NCI-H1105 (cell line): ENCODE data around the gene CLHC1.

Experiments used
- DNase-seq: peaks from one replicate; lab custom pipeline; 2025; lab: John Stamatoyannopoulos, UW

Gene CLHC1

DNA sequence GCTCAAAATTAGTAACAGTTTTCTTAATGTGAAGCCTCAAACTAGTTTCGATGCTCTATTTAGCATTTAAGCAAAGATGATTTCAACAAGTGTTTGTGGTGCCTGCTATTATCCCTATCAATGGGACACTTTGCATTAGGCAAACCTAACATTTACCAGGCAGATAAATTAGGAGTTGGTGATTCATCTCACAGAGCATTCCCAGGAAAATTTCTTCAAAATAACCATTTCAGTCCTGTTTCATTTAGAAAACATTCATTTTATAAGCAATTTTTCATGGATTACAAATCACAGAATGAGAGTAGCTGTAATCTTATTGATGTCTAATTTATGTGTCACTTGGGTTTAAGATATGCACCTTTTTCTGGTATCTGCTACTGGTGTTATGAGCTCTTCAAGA is 62.7 kb downstream of the CLHC1 start:
- DNase-seq, result no peak

DNA sequence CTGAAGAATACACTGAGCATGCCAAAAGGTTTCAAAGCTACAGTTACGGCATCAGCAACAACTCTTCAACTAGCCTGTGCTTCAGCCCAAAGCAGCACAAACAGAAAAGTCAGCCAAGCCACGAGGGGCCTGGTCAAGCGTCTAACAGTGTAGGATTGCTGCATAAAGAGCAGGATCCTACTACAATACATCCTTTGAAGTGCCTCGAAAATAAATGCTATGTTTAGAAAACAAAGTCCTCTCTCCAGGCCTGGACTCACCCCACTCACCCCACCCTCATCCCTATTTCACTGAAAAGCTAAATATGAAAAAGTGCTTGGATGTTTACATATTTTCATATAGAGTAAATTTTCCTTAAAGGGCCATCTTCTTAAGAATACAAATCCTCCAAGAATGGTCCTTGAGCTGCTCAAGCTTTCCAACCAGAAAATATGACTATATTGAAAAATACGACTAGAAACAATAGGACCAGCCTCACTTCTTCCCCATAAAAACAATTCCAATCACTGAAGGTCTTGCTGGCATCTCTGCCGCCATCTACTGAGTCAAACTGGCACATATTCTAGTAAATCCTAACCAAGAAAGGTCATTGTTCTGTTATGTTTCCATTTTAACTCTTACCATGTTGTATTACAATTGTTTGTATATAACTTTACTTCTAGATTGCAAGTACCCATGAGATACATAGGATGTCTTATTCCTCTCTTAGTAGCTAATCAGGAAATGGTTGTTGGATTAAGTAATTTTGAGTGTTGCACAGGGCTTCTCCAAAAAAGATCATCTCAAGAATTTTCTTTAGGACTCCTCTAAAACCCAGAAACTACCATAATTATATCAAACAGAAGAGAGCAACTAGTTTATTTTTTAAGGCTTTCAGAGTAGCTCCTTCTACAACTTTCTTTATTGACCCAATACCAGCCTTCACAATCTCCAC is 63.6 kb downstream of the CLHC1 start:
- DNase-seq, result peak; percentile 51

DNA sequence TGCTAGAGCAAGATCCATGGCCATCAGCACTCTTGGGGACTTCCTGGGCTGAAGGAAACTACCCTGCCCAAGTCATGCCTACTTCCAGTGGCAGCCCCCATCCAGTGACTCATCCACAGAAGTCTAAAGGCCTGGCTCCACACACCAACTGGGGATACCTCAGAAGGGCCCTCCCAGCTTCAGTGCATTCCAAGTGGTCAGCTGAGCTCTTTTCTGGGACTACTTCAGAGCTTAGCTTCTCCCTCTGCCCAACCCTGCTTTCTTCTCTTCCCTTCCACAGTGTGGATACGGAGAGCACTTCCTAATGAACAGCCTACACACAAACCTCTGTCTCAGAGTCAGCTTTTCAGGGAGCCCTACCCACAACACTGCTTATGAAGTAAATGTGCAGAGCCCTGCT is 66.5 kb downstream of the CLHC1 start:
- no peak for DNase-seq

DNA sequence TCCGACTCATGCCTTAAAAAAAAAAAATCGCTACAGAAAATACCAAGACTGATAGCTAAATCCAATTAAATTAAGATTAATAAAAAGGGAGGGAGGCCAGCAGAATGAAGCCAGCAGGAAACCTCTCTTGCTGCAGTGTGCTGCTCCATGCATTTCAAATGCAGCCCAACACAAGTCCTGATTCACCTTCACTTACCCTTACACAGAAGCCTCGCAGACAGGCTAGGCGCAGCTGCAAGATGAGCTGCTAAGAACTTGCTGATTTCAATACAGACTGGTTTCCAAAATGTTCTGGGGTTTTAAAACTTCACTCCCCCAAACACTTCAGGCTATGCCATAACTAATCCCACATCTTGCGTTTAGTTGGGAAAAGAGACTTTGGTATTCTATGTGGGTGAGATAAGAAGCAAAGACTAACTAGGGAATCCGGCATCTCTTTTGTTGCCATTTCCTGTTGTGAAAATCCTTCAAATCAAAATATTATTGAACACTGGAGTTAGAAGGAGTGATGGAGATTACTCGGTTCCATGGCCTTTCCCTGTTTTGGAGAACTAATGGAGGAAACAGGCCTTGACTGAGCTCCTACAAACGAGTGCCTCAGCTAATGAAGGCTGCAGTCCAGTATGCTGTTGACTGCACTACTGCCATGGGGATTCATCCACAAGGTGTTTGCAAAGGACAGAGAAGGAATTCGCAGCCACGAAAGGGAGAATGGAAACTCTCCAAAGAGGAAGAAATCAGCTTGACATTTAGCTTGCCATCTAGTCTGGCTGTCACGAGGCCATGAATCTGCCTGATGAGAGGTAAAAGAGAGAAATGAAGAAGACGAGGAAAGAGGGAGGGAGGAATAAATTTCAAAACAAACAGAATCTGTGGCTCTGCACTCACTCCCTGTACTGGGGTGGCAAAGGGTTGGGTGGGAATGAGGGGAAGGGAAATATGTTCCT is 67.3 kb downstream of the CLHC1 start:
- no peak for DNase-seq

- DNase-seq, result no peak
These were observed 68.1 kb downstream of the CLHC1 start for GRCh38 chr2:55163941-55164390.

DNA sequence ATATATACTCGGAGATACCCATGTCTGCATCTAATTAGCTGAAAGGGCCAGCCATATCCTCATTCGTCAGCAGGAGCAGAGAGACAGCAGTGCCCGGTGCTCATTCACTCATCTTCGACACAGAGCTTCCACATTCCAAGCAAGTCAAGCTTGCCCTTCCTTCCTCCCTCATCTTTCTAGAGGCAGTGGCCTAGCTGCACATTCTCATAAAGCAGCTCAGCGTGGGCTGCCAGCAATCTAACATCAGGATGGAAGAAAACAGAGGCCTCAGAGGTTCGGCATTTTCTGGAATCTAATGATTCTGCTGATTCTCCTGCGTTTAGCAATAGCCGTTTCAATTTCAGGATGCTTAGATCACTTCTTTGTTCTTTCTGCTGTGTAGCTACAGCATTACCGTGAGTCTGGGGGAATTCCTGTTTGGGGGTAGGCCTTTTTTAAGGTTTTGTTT is 68.8 kb downstream of the CLHC1 start:
- DNase-seq, result no peak

- DNase-seq, result no peak
These were observed 69.6 kb downstream of the CLHC1 start for GRCh38 chr2:55162284-55163006.

GRCh38 chr2:55161295-55162210 is 70.5 kb downstream of the CLHC1 start:
- no peak for DNase-seq

DNA sequence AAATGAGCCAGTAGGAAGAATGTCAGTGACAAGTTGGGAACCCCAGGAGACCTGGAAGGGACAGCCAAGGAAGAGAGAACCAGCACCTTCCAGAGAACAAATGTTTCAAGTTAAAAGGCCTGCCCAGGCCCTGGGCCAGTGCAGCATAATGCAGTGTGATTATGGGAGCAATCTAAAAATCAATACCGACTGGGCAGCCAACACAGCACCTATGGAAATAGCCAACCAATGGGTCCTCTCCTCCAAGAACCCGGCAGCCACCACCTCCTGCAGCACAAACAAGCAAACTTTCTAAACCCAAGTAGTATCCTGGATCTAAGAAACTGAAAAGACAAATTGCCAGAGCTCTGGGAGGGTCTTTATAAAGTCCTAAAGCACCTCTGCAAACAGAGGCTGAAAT is 71.7 kb downstream of the CLHC1 start:
- DNase-seq, result no peak

- no peak for DNase-seq
These were observed 72.3 kb downstream of the CLHC1 start for GRCh38 chr2:55159752-55160151.

DNA sequence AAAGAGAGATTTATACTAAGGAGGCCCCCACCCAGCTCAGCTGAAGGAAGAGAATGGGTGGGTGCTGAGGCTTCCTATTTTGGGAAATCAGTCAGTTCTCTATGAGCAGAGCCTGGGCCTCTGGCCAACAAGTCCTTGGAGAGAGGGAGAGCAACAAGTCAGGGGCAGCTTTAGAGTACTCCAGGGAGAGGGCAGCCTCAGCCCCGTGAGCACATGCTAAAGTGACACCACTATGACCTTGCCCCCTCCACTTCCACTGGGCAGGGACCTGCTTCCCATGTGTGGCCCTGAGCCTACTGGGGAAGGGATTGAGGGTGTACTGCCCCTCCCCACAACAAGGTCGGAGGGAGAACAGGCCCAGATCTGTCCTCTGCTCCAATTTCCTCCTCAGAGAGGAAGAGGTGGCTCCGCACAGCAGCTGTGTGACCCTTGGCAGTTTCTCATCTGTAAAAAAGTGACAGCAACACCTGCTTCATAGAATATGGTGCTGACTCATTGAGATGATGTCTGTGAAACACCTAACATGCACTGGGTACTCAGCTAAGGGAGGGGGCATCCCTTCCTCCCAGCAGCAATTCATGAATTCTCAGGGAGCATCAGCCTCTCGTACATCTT is 72.9 kb downstream of the CLHC1 start:
- no peak for DNase-seq

DNA sequence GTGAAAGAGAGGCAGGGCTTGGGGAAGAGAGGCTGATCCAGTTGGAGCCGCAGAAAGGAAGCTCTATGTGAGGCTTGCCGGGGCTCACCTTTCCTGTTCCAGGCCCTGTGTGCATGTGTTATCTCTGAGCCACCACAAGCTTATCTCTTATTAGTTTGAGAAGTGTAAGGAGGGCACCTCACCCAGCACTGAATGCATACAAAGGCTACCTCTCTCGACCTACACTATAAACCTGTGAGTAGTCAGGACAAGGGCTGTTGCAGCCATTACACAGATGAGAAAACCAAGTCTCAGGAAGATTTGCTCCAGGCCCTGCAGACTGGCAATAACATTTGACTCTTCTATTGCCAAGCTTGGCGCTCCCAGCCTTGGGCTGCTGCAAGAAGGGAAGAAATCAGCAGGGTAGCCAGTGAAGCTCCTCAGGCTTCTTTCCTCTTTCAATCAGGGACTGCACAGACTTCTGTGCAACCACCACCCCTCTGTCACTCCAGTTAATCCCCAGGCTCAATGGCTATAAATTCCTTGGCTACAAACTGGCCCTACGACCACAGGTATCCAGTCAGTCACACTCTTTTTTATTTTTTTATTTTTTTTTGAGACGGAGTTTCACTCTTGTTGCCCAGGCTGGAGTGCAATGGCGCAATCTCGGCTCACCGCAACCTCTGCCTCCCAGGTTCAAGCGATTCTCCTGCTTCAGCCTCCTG is 73.8 kb downstream of the CLHC1 start:
- DNase-seq, result no peak

DNA sequence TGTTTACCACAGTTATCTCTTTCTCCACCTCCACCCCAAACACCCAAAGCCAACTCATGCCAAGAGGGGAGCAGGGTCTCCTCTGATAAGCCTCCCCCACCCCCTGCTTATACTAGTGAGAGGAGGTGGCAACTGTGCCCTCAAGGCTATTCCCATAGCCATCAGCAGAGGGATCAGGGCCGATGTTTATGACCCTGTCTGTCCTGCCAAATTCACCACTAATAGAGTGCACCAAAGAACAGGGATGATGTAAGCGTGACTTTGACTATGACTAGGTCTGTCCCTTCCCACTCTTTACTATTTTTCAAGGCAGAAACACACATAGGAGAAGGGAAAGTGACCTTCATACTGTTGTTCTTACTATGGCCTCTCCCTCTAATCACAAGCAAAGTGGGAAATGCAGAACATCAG is 74.6 kb downstream of the CLHC1 start:
- no peak for DNase-seq

GRCh38 chr2:55156984-55157383 is 75.1 kb downstream of the CLHC1 start:
- DNase-seq, result no peak

DNA sequence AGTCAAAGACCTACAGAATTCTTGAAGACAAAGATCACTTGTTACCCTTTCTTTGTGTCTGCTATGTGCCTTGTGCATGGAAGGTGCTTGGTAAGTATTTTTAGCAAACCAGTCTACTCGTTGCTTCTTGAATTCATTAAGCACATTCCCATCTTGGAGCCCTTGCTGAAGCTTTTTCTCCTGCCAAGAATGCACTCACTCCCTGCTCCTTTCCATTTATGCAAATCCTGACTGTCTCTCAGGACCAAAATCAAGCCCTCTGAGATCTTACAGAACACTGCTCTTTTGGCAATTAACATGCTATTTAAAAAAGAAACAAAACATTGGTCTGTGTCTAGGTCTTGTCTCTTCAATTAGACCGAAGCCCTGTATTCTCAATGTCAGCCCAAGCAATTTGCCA is 75.8 kb downstream of the CLHC1 start:
- DNase-seq, result no peak

DNA sequence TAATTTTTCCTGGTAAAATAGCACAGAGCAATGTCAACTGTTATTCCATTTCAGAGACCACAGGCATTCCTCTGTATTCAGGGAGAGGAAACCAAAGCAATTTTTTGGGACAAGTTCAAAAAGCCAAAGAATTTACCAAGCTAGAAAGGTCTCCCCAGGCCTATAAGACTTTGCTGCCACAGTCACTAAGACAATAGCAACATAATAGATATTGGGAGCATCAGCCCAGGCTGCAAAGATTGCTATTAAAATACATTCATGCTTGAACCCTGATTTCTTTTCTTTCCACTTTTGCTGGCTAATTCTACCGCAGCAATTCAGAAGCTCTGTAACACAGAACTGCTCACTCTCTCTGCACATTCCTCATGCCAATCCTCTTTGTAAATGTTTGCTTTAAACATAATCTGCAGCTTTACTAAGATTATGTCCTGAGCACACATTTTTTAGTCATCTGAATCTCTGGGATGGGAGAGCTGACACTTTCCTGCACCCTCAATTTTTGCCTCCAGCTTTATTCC is 76.3 kb downstream of the CLHC1 start:
- no peak for DNase-seq

- no peak for DNase-seq
These were observed 76.9 kb downstream of the CLHC1 start for GRCh38 chr2:55155206-55155605.

DNA sequence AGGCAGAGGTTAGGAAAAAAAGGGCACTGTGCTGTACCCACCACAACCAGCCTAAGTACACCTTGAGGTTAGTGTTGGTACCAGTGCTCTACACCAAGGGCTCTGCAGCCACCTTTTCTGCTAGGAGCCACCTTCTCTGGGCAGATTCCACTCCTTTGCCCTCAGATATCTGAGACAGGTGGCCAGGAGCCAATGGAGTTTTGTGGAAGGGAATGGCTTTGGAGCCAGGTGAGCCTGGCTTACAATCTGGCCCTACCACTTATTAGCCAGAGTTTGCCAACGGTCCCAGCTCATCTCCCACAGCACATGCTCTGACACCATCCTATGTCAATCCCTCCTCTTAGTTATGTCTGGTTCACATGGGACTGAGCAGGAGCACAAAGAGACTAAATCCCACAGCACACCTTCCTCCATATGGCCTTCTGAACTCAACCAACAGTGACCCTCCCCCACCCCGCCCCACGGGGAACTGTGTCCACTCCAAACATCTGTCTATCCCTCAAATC is 77.5 kb downstream of the CLHC1 start:
- DNase-seq, result no peak

- DNase-seq, result no peak
These were observed 78.4 kb downstream of the CLHC1 start for GRCh38 chr2:55153584-55154299.
